Activated CD8-positive, alpha-beta memory T cell treated with anti-CD3 and anti-CD28 coated beads for 36 hours (primary cell): ENCODE measurements around the gene ARL13B. TPM values are rescaled to one million over a fixed set of nuclear protein-coding genes. Genes with fewer than 3 reads are reported as not detected.
"Not testable (repeated sequence)": the region's sequence is repeated elsewhere in the genome, so short reads cannot be mapped to it uniquely, and the experiment has no call there.

Experiments
- CTCF ChIA-PET: fragments of 350-600 bp; sonication (Branson Sonifier 250); formaldehyde crosslinking; loops from one replicate; lab custom pipeline; 2021; ENCODE audit warnings: antibody characterized with exemption; lab: Charles Lee
- POLR2A ChIA-PET: fragments of 350-600 bp; sonication (Branson Sonifier 250); formaldehyde crosslinking; loops from one replicate; lab custom pipeline; 2021; ENCODE audit warnings: antibody characterized with exemption; lab: Charles Lee
- total RNA-seq, 2 experiments: library from RNA; stranded (reverse); gene quantifications; one replicate each; pipeline ENCODE4 v1.2.3, GENCODE V29; 2021

ARL13B gene
- 10 to 100 TPM; 15.3 to 15.6 TPM for total RNA-seq

GRCh38 chr3:93979850-93980676 lies at the start of gene ARL13B:
ARL13B (plus strand) TSS chr3:93980155; CDS start chr3:93980424, 269 bp downstream.
- POLR2A ChIA-PET = interaction anchor here (1.0 kb wide), 1 partner anchor 82 kb away, joined by 3 read pairs; the partner anchor contains the start of genes DHFR2 and NSUN3
- CTCF ChIA-PET = interaction anchor here (1.1 to 1.5 kb wide), 2 partner anchors 15 to 86 kb away, joined by 3 to 5 read pairs; no protein-coding TSS in a partner anchor

- ChIA-PET POLR2A (no interaction called here), CTCF (no interaction called here)
Observed at GRCh38 chr3:93931597-93932229, 48.2 kb upstream of the ARL13B start.

- ChIA-PET CTCF (no interaction called here), POLR2A (no interaction called here)
Observed at GRCh38 chr3:93934366-93935046, 45.4 kb upstream of the ARL13B start.

- CTCF ChIA-PET = no interaction called here
- POLR2A ChIA-PET = no interaction called here
Observed at GRCh38 chr3:93936549-93936948, 43.4 kb upstream of the ARL13B start.

- CTCF ChIA-PET, POLR2A ChIA-PET: not testable (repeated sequence)
Observed at GRCh38 chr3:93937485-93937884, 42.5 kb upstream of the ARL13B start.

GRCh38 chr3:93949958-93950357 lies 30.0 kb upstream of the ARL13B start:
- POLR2A ChIA-PET, CTCF ChIA-PET: not testable (repeated sequence)

GRCh38 chr3:93961026-93961425 lies 18.9 kb upstream of the ARL13B start:
- CTCF ChIA-PET = no interaction called here
- POLR2A ChIA-PET = no interaction called here

GRCh38 chr3:93961489-93961888 lies 18.5 kb upstream of the ARL13B start:
- POLR2A ChIA-PET = no interaction called here
- CTCF ChIA-PET = no interaction called here

GRCh38 chr3:93962798-93963197 lies 17.2 kb upstream of the ARL13B start:
- ChIA-PET CTCF (no interaction called here), POLR2A (no interaction called here)

- POLR2A ChIA-PET, CTCF ChIA-PET: not testable (repeated sequence)
Observed at GRCh38 chr3:93965106-93965505, 14.8 kb upstream of the ARL13B start.

GRCh38 chr3:93969443-93969842 lies 10.5 kb upstream of the ARL13B start:
- ChIA-PET CTCF (no interaction called here), POLR2A (no interaction called here)

- ChIA-PET POLR2A (no interaction called here), CTCF (no interaction called here)
Observed at GRCh38 chr3:93969997-93970396, 10.0 kb upstream of the ARL13B start.

- POLR2A ChIA-PET = interaction anchor here (0.6 to 1.0 kb wide), 2 partner anchors 13 to 90 kb away, joined by 5 to 7 read pairs; partner anchors contain the start of genes DHFR2 and NSUN3
- CTCF ChIA-PET = interaction anchor here (0.6 kb wide), 1 partner anchor 62 kb away, joined by 3 read pairs; no protein-coding TSS in a partner anchor
Observed at GRCh38 chr3:93973131-93974126, 6.5 kb upstream of the ARL13B start, which contains the start of gene PROS1. PROS1 (minus strand) TSS chr3:93973896; CDS start chr3:93973749, 147 bp downstream.

- ChIA-PET POLR2A (no interaction called here), CTCF (no interaction called here)
Observed at GRCh38 chr3:93981649-93982048, 1.7 kb downstream of the ARL13B start.

- ChIA-PET CTCF (no interaction called here), POLR2A (no interaction called here)
Observed at GRCh38 chr3:93983408-93983807, 3.5 kb downstream of the ARL13B start.

- ChIA-PET POLR2A (no interaction called here), CTCF (no interaction called here)
Observed at GRCh38 chr3:93984618-93985017, 4.7 kb downstream of the ARL13B start.

GRCh38 chr3:93988283-93988682 lies 8.3 kb downstream of the ARL13B start:
- POLR2A ChIA-PET = no interaction called here

GRCh38 chr3:93988764-93989163 lies 8.8 kb downstream of the ARL13B start:
- POLR2A ChIA-PET = no interaction called here
- CTCF ChIA-PET = no interaction called here

More at GRCh38 chr3:93988283-93988682, 8.3 kb downstream of the ARL13B start:
- CTCF ChIA-PET = no interaction called here

- ChIA-PET CTCF (interaction anchor here (0.6 kb wide), 1 partner anchor 213 kb away, joined by 3 read pairs; no protein-coding TSS in a partner anchor), POLR2A (no interaction called here)
Observed at GRCh38 chr3:93989241-93989640, 9.3 kb downstream of the ARL13B start.
